ENCODE data around the gene ZNF529.

ZNF529 gene

DNA sequence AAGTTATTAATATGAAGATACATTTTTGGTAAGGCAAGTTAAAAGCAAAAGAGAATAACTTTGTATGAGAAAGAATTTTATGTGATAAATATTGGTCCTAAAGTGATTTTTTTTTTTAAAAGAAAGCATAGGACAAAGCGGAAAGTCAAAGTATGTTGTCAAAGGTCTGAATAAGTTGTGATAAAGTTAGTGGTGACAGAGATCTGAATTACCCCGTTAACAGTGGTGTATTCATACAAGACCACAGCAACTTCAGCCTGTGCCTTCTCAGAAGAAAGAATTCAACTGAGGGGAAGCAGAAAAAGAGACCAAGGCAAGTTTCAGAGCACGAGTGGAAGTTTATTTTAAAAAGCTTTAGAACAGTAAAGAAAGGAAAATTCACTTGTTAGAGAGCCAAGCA, 64.8 kb downstream of the ZNF529 start:
- DNase-seq (ENCODE audit: low spot score) = no peak

DNA sequence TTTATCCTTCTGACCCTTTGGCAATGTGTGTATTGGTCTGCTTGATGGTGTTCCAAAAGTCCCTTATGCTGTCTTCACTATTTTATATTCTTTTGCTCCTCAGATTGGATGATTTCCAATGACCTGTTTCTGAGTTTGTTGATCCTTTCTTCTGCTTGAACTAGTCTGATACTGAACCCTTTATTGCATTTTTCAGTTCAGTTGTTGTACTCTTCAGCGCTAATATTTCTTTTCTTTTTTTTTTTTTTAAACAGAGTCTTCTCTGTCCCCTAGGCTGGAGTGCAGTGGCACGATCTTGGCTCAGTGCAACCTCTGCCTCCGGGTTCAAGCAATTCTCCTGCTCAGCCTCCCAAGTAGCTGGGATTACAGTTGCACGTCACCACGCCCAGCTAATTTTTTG, 71.1 kb downstream of the ZNF529 start:
- DNase-seq (ENCODE audit: low spot score) = no peak

DNA sequence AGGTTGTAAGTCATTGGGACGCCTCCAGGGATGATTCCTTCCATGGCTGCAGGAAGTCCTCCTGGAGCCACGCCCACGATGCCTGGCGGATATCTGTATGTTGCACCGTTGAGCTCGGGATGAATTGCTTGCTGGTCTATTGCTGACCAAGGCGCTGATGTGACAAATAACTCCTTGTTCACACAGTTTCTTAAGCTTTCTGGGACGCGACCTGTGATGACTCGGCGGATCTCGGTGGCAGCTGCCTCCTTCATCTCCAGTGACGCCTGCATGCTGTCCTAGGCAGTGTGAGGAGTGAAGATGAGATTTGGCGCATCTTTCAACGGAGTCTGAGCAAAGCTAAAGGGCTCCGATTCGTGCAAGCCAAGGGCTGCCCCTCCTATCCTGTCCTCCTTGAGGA, 76.1 kb downstream of the ZNF529 start:
- no peak for DNase-seq (ENCODE audit: low spot score)
